Choroid plexus epithelial cell (primary cell): ENCODE results near the gene VPS35L.
"Not testable (repeated sequence)": the region's sequence is repeated elsewhere in the genome, so short reads cannot be mapped to it uniquely, and the experiment has no call there.

ENCODE experiments used
- DNase-seq: peaks from one replicate; pipeline ENCODE4 v3.0.0-alpha.2; 2010; ENCODE audit warnings: low read depth
- H3K4me3 ChIP-seq: 2 replicates; pipeline ENCODE4 v1.5.1; 2011; ENCODE audit warnings: low read depth, mild to moderate bottlenecking, control low read depth, low read length, moderate library complexity
- TF ChIP-seq, protein P1 (sequence below): conservative IDR thresholded peaks from 2 replicates; pipeline ENCODE4 v1.5.1; 2011; ENCODE audit warnings: low read depth, mild to moderate bottlenecking, control low read depth, inconsistent platforms, low read length, moderate library complexity

VPS35L gene

DNA sequence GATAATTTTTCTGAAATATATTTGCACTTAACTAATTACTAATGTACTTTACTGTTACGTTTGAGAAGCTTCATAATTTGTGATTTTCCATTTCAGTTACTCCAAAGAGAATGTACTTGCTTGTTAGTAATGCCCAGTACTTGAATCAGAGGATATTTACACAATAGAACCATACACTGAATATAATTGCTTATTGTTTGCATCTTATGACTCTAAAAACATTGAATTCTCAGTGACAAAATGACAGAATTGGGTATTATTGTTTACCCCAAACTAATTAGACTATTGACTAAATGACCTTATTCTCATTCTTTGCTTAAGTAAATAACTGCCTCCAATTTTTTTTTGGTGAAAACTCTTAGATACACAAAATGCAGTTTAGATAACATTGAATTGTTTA lies 22.9 kb upstream of the VPS35L start:
- TF ChIP-seq, protein P1, sequence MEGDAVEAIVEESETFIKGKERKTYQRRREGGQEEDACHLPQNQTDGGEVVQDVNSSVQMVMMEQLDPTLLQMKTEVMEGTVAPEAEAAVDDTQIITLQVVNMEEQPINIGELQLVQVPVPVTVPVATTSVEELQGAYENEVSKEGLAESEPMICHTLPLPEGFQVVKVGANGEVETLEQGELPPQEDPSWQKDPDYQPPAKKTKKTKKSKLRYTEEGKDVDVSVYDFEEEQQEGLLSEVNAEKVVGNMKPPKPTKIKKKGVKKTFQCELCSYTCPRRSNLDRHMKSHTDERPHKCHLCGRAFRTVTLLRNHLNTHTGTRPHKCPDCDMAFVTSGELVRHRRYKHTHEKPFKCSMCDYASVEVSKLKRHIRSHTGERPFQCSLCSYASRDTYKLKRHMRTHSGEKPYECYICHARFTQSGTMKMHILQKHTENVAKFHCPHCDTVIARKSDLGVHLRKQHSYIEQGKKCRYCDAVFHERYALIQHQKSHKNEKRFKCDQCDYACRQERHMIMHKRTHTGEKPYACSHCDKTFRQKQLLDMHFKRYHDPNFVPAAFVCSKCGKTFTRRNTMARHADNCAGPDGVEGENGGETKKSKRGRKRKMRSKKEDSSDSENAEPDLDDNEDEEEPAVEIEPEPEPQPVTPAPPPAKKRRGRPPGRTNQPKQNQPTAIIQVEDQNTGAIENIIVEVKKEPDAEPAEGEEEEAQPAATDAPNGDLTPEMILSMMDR = no peak

DNA sequence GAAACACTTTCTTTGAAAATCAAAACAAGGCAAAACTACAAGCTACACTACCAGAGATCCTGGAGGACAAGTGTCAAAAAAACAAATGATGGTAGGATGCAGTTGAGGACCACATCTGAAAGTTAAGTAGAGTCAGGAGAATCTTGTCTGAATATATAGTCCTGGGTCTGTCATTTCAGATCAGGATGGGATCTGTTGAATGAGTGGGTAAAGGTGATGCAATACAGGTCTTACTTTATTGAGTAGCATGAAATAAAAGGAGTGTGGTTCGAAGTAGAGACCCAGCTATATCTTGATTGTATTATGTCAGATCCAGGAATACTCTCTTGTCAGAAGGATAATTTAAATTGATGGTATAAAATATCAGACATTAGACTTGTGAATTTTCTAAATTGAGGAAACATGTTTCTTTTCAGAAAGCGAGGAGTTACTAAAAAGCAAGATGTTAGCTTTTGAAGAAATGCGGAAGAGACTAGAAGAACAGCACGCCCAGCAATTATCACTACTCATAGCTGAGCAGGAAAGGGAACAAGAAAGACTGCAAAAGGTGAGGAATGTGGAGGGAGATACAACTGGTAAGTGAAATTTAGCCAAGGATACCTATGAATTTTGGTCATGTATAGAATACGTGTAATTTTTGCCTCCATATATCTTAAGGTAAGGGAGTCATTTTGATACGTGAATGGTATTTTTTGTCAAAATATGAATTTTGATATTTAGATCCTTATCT lies 15.1 kb upstream of the VPS35L start:
- DNase-seq = no peak
- H3K4me3 ChIP-seq = no peak overlapping the region
- TF ChIP-seq, protein P1 = no peak

More for the DNA sequence above, 22.9 kb upstream of the VPS35L start:
- no peak for DNase-seq
- no peak overlapping the region for H3K4me3 ChIP-seq

DNA sequence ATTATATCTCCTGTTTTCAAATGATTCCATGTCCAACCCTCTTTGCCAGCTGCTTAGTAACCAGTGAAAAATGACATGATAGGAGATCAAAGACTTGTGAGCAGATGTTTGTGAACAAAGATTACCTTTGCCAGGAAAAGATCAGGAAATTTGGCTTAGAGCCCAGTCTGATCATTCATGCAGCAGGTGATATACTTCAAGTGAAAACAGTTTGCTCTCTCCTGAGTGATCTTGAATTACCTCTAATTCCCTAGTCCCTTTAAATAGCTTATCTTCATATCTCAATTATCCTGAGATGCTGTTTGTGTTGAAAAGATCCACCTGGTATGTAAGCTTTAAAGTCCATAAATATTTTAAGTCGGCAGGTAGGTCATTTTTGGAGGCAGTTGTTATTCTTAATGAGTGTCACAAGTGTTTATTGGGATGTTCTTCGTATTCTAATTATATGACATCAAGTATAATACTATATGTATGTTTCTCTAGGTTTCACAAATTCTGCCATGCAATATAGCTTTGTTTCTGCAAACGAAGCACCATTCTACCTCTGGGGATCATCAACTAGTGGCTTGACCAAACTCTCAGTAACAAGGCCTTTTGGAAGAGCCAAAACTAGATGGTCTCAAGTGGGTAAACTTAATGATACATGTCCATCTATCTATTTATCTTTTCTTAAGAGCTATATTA lies 13.2 kb upstream of the VPS35L start:
- DNase-seq = no peak
- TF ChIP-seq, protein P1 = no peak
- no peak overlapping the region for H3K4me3 ChIP-seq

DNA sequence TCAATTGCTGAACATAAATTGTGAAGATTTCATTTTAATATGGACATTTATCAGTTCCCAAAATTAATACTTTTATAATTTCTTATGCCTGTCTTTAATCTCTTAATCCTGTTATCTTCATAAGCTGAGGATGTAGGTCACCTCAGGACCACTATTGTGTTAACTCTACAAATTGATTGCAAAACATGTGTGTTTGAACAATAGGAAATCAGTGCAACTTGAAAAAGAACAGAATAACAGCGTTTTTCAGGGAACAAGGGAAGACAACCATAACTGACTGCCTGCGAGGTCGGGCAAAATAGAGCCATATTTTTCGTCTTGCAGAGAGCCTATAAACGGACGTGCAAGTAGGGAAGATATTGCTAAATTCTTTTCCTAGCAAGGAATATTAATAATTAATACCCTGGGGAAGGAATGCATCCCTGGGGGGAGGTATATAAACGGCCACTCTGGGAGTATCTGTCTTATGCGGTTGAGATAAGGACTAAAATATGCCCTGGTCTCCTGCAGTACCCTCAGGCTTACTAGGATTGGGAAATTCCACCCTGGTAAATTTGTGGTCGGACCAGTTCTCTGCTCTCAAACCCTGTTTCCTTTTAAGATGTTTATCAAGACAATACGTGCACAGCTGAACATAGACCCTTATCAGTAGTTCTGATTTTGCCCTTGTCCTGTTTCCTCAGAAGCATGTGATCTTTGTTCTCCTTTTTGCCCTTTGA lies 12.1 kb upstream of the VPS35L start:
- H3K4me3 ChIP-seq = not testable (repeated sequence)

DNA sequence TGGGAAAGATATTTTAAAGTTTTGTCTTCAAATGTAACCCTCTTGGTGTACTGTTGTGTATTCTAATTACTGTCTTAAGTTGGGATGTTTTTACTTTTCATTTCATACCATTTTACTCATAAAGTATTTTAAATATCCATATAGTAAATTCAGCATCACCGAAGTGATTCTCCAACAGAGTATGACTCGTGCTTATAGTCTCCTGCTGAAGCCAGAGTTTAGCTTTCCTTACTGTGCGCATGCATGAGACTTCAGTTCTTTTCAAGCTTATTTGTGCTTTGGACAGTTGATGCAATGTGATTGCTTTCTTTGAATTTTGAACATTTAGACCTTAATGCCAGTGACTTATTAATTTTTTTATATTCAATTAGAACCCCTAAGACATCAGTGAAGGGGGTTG lies 7.4 kb upstream of the VPS35L start:
- TF ChIP-seq, protein P1 = no peak
- H3K4me3 ChIP-seq = no peak overlapping the region
- DNase-seq = no peak

More for the DNA sequence above, 12.1 kb upstream of the VPS35L start:
- DNase-seq = not testable (repeated sequence)

DNA sequence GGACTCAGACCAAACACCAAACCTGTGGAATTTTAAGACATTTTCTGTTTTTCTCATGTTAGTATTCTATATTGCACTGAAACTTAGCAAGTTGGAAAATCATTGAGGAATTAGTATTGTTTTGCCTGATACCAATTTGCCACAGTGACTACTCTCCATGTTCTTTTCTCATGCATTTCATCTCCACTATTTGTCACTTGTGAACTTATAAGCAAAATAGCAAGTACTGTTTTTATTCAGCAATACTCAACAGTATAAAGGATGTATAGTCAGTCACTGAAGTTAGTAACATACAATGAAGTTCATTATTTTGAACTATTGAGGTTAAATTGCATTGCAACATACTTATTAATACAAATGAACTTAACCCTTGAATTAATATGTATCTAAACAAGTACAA lies 5.8 kb upstream of the VPS35L start:
- no peak for DNase-seq
- TF ChIP-seq, protein P1 = no peak
- H3K4me3 ChIP-seq = no peak overlapping the region

DNA sequence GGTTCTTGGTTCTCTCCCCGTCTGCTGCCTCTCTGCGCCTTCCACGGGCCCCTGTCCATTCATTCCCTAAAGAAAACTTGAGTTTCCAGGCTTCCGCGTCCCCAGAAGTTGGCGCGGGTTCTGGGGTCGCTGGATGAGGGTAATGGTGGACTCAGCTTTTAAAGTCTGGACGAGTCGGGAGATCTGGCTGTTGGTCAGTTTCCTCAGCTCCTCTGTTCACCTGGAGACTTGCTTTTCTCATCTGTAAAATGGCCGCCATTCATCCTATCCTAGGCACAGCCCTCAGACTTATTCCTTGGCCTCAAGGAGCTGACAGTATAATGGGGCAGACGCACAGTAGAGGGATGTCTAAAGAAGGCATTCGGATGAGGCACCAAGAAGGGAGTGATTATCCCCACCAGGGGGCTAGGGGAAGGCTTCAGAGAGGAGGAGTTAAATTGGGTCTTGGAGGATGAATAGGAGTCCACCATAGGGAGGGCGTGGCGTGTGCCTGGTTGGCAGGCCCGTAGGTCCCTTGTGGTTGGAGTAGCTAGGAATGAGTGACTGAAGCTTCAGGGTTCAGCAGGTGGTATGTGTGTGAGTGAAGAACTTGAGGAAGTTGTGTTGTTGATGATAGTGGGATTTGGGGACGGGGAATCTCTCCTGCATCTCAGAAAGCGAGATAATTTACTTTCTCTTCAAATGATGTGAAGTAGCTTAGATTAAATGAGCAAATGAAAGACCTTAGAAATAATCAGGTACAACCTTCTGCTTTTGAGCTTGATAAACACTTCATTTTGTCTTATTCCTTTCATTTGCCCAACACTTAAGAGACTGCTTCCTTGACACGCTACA lies 652 bp downstream of the VPS35L start:
- TF ChIP-seq, protein P1 = peak; percentile 12
- DNase-seq = peak; percentile 37
- peak overlapping the region; percentile 90 for H3K4me3 ChIP-seq
